Measurements from ENCODE around the gene VPS13A.

GRCh38 chr9:77423841-77424240, 246.5 kb downstream of the VPS13A start:
- TF ChIP-seq ZNF274 (IDR thresholded peaks at IDR 0.05; ENCODE audit: low read length), result no peak
- no peak for TF ChIP-seq ZNF274 (tag by site-specific recombination; IDR thresholded peaks at IDR 0.05; ENCODE audit: borderline replicate concordance)
- TF ChIP-seq TCF7L2 (IDR thresholded peaks at IDR 0.05; ENCODE audit: borderline replicate concordance, low read depth, low read length), result no peak
- no peak for TF ChIP-seq ZBTB17 (tag by site-specific recombination; IDR thresholded peaks at IDR 0.05)
- no peak for TF ChIP-seq ZNF174 (tag by site-specific recombination; IDR thresholded peaks at IDR 0.05)
- no peak for TF ChIP-seq CTCF (tag by site-specific recombination; IDR thresholded peaks at IDR 0.05)

Measured in HEK293 (cell line).